Measurements from ENCODE around the gene TRIM59.

DNA sequence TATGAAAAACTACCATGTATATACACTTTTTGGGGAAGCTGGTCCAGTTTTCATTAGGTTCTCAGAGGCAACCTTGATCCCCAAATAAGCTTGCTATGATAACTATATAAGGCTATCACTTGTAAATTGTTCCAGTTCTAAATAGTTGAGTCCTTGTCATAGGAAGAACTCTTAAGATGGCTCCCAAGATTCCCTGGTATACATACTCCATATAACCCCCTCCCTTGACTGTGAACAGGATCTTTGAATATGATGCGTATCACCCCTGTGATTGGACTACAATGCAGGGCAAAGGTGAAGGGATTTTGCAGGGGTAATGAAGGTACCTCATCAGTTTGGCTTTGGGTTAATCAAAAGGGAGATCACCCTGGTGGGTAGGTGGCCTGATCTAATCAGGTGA, 48.6 kb upstream of the TRIM59 start:
- 0 out of 2 replicates have a peak, but pooled peaks have one; percentile 14 for TF ChIP-seq POLR2AphosphoS5 (IDR thresholded peaks at IDR 0.05; ENCODE audit: borderline replicate concordance, low read depth, low read length)
- no peak for TF ChIP-seq EZH2 (IDR thresholded peaks at IDR 0.05)
